Stimulated activated CD4-positive, alpha-beta T cell treated with anti-CD3 and anti-CD28 coated beads, Interleukin-4, amount 100 ng/mL, for 1 hour (primary cell): ENCODE measurements around the gene SGCA.

Source experiments
- DNase-seq: peaks from one replicate; pipeline ENCODE4 v3.0.0-alpha.2; 2020

Gene SGCA

GRCh38 chr17:50168319-50168718 lies 2.5 kb downstream of the SGCA start:
- DNase-seq = no peak

- peak; percentile 40 for DNase-seq
Observed at GRCh38 chr17:50169121-50169764, 3.4 kb downstream of the SGCA start.

GRCh38 chr17:50169881-50170459 lies 4.2 kb downstream of the SGCA start:
- no peak for DNase-seq

GRCh38 chr17:50170662-50171370 lies 5.0 kb downstream of the SGCA start:
- DNase-seq = no peak

GRCh38 chr17:50171371-50172071 lies 5.7 kb downstream of the SGCA start:
- DNase-seq = no peak

GRCh38 chr17:50172130-50172529 lies 6.3 kb downstream of the SGCA start:
- DNase-seq = no peak

- DNase-seq = no peak
Observed at GRCh38 chr17:50172936-50173334, 7.1 kb downstream of the SGCA start.

- no peak for DNase-seq
Observed at GRCh38 chr17:50173335-50173941, 7.6 kb downstream of the SGCA start.

GRCh38 chr17:50174444-50174843 lies 8.6 kb downstream of the SGCA start:
- DNase-seq = no peak

- no peak for DNase-seq
Observed at GRCh38 chr17:50175035-50175807, 9.4 kb downstream of the SGCA start.

GRCh38 chr17:50176559-50177357 lies 11.0 kb downstream of the SGCA start:
- no peak for DNase-seq

- no peak for DNase-seq
Observed at GRCh38 chr17:50177476-50177875, 11.7 kb downstream of the SGCA start.

- peak; percentile 51 for DNase-seq
Observed at GRCh38 chr17:50177983-50178834, 12.4 kb downstream of the SGCA start.

GRCh38 chr17:50180111-50180510 lies 14.3 kb downstream of the SGCA start:
- DNase-seq = no peak

GRCh38 chr17:50180620-50181019 lies 14.8 kb downstream of the SGCA start:
- no peak for DNase-seq

- DNase-seq = no peak
Observed at GRCh38 chr17:50181144-50181543, 15.3 kb downstream of the SGCA start.

- no peak for DNase-seq
Observed at GRCh38 chr17:50181591-50182560, 16.1 kb downstream of the SGCA start.

GRCh38 chr17:50182783-50183420 lies 17.1 kb downstream of the SGCA start:
- DNase-seq = no peak
